SK-N-SH treated with all-trans-retinoic acid at 6 μM for 48 hours (cell line): ENCODE data around the gene NKAIN4.

ENCODE experiments used
- ATAC-seq: fragments of 200-7000 bp; cut with Tn5 transposase; 3 replicates; pipeline ENCODE4 v1.9.1; 2020; ENCODE audit warnings: mild to moderate bottlenecking, moderate library complexity
- BACH2 ChIP-seq: fragments of 250-450 bp; sonication (Bioruptor Pico); IDR thresholded peaks from 2 replicates; pipeline ENCODE4 v1.9.0; 2021; ENCODE audit warnings: mild to moderate bottlenecking, borderline replicate concordance
- CREB5 ChIP-seq: fragments of 250-450 bp; sonication (Bioruptor Pico); IDR thresholded peaks from 2 replicates; pipeline ENCODE4 v1.5.1; 2020; ENCODE audit warnings: low read depth, mild to moderate bottlenecking, moderate library complexity
- CSDC2 ChIP-seq: fragments of 250-450 bp; sonication (Bioruptor Pico); IDR thresholded peaks from 2 replicates; pipeline ENCODE4 v1.5.0; 2020; ENCODE audit warnings: mild to moderate bottlenecking, moderate library complexity
- CSRNP3 ChIP-seq: fragments of 250-450 bp; sonication (Bioruptor Pico); IDR thresholded peaks from 2 replicates; pipeline ENCODE4 v1.5.1; 2021; ENCODE audit warnings: mild to moderate bottlenecking, moderate library complexity
- GLIS3 ChIP-seq: fragments of 250-450 bp; sonication (Bioruptor Pico); IDR thresholded peaks from 2 replicates; pipeline ENCODE4 v1.5.0; 2020; ENCODE audit warnings: mild to moderate bottlenecking, moderate library complexity
- ISL1 ChIP-seq: fragments of 250-450 bp; sonication (Bioruptor Pico); IDR thresholded peaks from 2 replicates; pipeline ENCODE4 v2.1.2; 2022; ENCODE audit warnings: mild to moderate bottlenecking, moderate library complexity
- OSR1 ChIP-seq: fragments of 250-450 bp; sonication (Bioruptor Pico); IDR thresholded peaks from 2 replicates; pipeline ENCODE4 v1.8.0; 2022; ENCODE audit warnings: moderate library complexity, mild to moderate bottlenecking, inconsistent platforms
- PATZ1 ChIP-seq: fragments of 250-450 bp; sonication (Bioruptor Pico); IDR thresholded peaks from 2 replicates; pipeline ENCODE4 v1.8.0; 2020; ENCODE audit warnings: mild to moderate bottlenecking, moderate library complexity, borderline replicate concordance
- POU6F1 ChIP-seq: fragments of 250-450 bp; sonication (Bioruptor Pico); IDR thresholded peaks from 2 replicates; pipeline ENCODE4 v1.8.0; 2021; ENCODE audit warnings: low read depth, mild to moderate bottlenecking, moderate library complexity, borderline replicate concordance
- PPARA ChIP-seq: fragments of 250-450 bp; sonication (Bioruptor Pico); IDR thresholded peaks from 2 replicates; pipeline ENCODE4 v1.5.0; 2020; ENCODE audit warnings: mild to moderate bottlenecking, borderline replicate concordance
- TCF4 ChIP-seq: fragments of 250-450 bp; sonication (Bioruptor Pico); IDR thresholded peaks from 2 replicates; pipeline ENCODE4 v1.8.0; 2021; ENCODE audit warnings: mild to moderate bottlenecking, moderate library complexity, borderline replicate concordance
- TOX ChIP-seq: fragments of 250-450 bp; sonication (Bioruptor Pico); IDR thresholded peaks from 2 replicates; pipeline ENCODE4 v1.8.0; 2021; ENCODE audit warnings: mild to moderate bottlenecking, moderate library complexity, borderline replicate concordance
- TSHZ2 ChIP-seq: fragments of 250-450 bp; sonication (Bioruptor Pico); IDR thresholded peaks from 2 replicates; pipeline ENCODE4 v1.5.0; 2020; ENCODE audit warnings: mild to moderate bottlenecking, moderate library complexity
- ZC3H10 ChIP-seq: fragments of 250-450 bp; sonication (Bioruptor Pico); IDR thresholded peaks from 2 replicates; pipeline ENCODE4 v1.5.1; 2021; ENCODE audit warnings: mild to moderate bottlenecking, moderate library complexity
- ZFP30 ChIP-seq: fragments of 450-650 bp; formaldehyde crosslinking; IDR thresholded peaks from 2 replicates; pipeline ENCODE4 v1.5.0; 2022; ENCODE audit warnings: mild to moderate bottlenecking, moderate library complexity
- ZNF70 ChIP-seq: fragments of 450-650 bp; formaldehyde crosslinking; IDR thresholded peaks from 2 replicates; pipeline ENCODE4 v1.5.0; 2020; ENCODE audit warnings: mild to moderate bottlenecking, moderate library complexity
- ZNF8 ChIP-seq: fragments of 450-650 bp; formaldehyde crosslinking; IDR thresholded peaks from 2 replicates; pipeline ENCODE4 v1.5.0; 2020; ENCODE audit warnings: mild to moderate bottlenecking, moderate library complexity

Gene NKAIN4

GRCh38 chr20:63205896-63206295, 48.4 kb downstream of the NKAIN4 start:
- ATAC-seq = no peak
- no peak for TF ChIP-seq PATZ1 (CRISPR knock-in tag)
- no peak for TF ChIP-seq ZNF8 (CRISPR knock-in tag)
- no peak for TF ChIP-seq TOX (CRISPR knock-in tag)
- TF ChIP-seq CSRNP3 (CRISPR knock-in tag) = no peak
- no peak for TF ChIP-seq CREB5 (CRISPR knock-in tag)
- no peak for TF ChIP-seq ZNF70
- no peak for TF ChIP-seq ZC3H10
- no peak for TF ChIP-seq BACH2
- TF ChIP-seq CSDC2 = no peak
- TF ChIP-seq ISL1 (CRISPR knock-in tag) = no peak
- TF ChIP-seq ZFP30 (CRISPR knock-in tag) = no peak

- ATAC-seq = no peak
- no peak for TF ChIP-seq ZNF70
- TF ChIP-seq TOX (CRISPR knock-in tag) = no peak
- TF ChIP-seq POU6F1 (CRISPR knock-in tag) = no peak
- no peak for TF ChIP-seq CSRNP3 (CRISPR knock-in tag)
- no peak for TF ChIP-seq TCF4
- no peak for TF ChIP-seq CSDC2
- TF ChIP-seq OSR1 (CRISPR knock-in tag) = no peak
- no peak for TF ChIP-seq ISL1 (CRISPR knock-in tag)
- no peak for TF ChIP-seq CREB5 (CRISPR knock-in tag)
Observed at GRCh38 chr20:63204362-63204761, 49.9 kb downstream of the NKAIN4 start.

GRCh38 chr20:63202811-63203526, 51.3 kb downstream of the NKAIN4 start:
- no peak for TF ChIP-seq GLIS3 (CRISPR knock-in tag)
- TF ChIP-seq CREB5 (CRISPR knock-in tag) = no peak
- TF ChIP-seq PPARA (CRISPR knock-in tag) = no peak
- no peak for TF ChIP-seq TSHZ2 (CRISPR knock-in tag)
- no peak for TF ChIP-seq TOX (CRISPR knock-in tag)
- no peak for ATAC-seq
